Stimulated activated naive B cell treated with anti-CD40 and anti-IgM and Interleukin-4, amounts not matched to agents 10 μg/mL and 1 μg/mL and 100 μg/mL, for 72 hours (primary cell): ENCODE data around the gene SMR3B.

ENCODE experiments used
- ATAC-seq, 2 donors: fragments of 150-1000 bp; cut with Tn5 transposase; replicated peaks; 2 replicates each; pipeline ENCODE4 v1.10.0; 2021; ENCODE audit warnings: moderate library complexity in 1 of 2
- DNase-seq: peaks from one replicate; pipeline ENCODE4 v3.0.0; 2021
- H3K27ac Mint-ChIP-seq: one replicate; pipeline ENCODE4 v1.8.0; 2022; ENCODE audit warnings: mild to moderate bottlenecking, mixed read lengths
- H3K27me3 Mint-ChIP-seq, 2 donors: one replicate each; pipeline ENCODE4 v1.8.0; 2022; ENCODE audit warnings: mixed read lengths in 2 of 2
- H3K36me3 Mint-ChIP-seq, 2 donors: one replicate each; pipeline ENCODE4 v1.8.0; 2022; ENCODE audit warnings: mixed read lengths in 2 of 2, mild to moderate bottlenecking in 1 of 2
- H3K4me1 Mint-ChIP-seq, 2 donors: one replicate each; pipeline ENCODE4 v1.8.0; 2022; ENCODE audit warnings: mixed read lengths in 2 of 2, mild to moderate bottlenecking in 1 of 2
- H3K4me3 Mint-ChIP-seq, 2 donors: one replicate each; pipeline ENCODE4 v1.8.0; 2022; ENCODE audit warnings: mild to moderate bottlenecking in 2 of 2, mixed read lengths in 2 of 2, moderate library complexity in 1 of 2
- H3K9me3 Mint-ChIP-seq, 2 donors: one replicate each; pipeline ENCODE4 v1.8.0; 2022; ENCODE audit warnings: mixed read lengths in 2 of 2, mild to moderate bottlenecking in 1 of 2

Gene SMR3B

DNA sequence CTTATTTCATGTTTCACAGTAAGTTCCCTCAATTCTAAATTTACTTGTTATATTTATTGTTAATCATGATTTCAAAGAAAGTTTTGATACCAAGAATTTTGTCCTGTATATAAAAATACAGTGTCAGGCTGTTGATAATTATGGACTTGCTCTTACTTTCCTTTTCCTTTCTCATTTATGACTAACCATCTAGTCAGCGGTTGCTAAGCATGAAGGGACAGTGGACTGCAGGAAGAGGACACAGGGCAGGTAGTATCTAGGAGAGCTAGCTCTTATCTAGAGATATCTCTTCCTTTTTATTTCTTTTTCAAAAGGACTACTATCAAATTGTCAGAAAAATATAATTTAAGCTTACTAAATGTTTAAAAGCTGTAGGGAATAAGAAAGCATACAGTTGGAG lies 16.4 kb downstream of the SMR3B start:
- Mint-ChIP-seq H3K4me1 (no peaks in the 10 kb centered on the region), H3K27me3 (peaks cover 0 to 3% of the 10 kb centered on the region in 2 donors), H3K9me3 (peaks cover 2 to 7% of the 10 kb centered on the region in 2 donors), H3K27ac (no peak overlapping the region), H3K4me3 (no peak overlapping the region), H3K36me3 (no peaks in the 10 kb centered on the region)
- no peak for ATAC-seq
- no peak for DNase-seq

DNA sequence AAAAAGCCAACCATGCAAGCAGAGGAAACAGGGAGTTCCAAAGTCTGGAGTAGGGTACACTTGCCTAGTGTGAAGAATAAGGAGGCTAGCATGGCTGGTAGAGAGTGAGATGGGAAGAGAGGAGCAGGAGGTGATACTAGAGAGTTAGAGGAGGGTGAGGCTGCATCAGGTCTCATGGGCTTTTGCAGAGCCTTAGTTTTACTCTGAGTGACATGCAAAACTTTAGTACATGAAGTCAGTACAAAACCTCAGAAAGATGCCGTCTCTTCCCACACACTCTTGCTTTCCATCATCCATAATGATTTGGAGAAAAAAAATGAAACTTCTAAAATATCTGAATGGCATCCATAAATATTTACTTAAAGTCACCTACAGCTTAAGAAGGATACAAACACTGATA lies 19.8 kb downstream of the SMR3B start:
- H3K27me3 Mint-ChIP-seq, result peaks cover 0 to 6% of the 10 kb centered on the region in 2 donors
- H3K27ac Mint-ChIP-seq, result no peak overlapping the region
- ATAC-seq (no peak), DNase-seq (no peak)
- no peak overlapping the region for H3K4me3 Mint-ChIP-seq
- H3K4me1 Mint-ChIP-seq, result no peaks in the 10 kb centered on the region
- H3K36me3 Mint-ChIP-seq, result no peaks in the 10 kb centered on the region
- peaks cover 4 to 8% of the 10 kb centered on the region in 2 donors for H3K9me3 Mint-ChIP-seq

DNA sequence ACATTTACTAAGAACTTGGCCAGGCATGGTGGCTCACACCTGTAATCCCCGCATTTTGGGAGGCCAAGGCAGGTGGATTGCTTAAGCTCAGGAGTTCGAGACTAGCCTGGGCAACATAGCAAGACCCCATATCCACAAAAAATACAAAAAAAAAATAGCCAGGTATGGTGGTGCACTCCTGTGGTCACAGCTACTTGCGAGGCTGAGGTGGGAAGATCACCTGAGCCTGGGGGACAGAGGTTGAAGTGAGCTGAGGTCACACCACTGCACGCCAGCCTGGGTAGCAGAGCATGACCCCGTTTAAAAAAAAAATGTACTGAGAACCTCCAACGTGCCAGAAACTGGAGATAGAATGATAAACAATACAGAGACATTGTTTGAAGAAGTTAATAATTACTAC lies 22.8 kb downstream of the SMR3B start:
- no peaks in the 10 kb centered on the region for H3K36me3 Mint-ChIP-seq
- no peak overlapping the region for H3K4me3 Mint-ChIP-seq
- peaks cover 0 to 6% of the 10 kb centered on the region in 2 donors for H3K27me3 Mint-ChIP-seq
- H3K9me3 Mint-ChIP-seq, result peaks cover 6 to 12% of the 10 kb centered on the region in 2 donors
- H3K27ac Mint-ChIP-seq, result no peak overlapping the region
- ATAC-seq (no peak), DNase-seq (no peak)
- H3K4me1 Mint-ChIP-seq, result no peaks in the 10 kb centered on the region

DNA sequence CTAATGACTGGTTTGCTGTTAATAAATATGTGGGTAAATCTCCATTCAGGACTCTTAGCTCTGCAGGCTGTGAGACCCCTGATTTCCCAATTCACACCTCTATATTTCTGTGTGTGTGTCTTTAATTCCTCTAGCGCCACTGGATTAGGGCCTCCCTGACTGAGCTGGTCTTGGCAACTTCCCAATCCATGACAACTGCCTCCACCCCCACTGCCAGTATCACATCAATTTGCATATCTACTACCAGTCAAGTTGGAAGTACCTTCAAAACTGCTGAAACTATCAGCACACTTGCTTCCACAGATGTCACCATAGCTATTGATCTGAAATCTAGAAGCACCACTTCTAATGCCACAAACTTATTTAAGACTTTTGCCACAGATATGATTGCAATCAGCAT lies 42.4 kb downstream of the SMR3B start:
- H3K4me1 Mint-ChIP-seq, result no peaks in the 10 kb centered on the region
- H3K27ac Mint-ChIP-seq, result no peak overlapping the region
- ATAC-seq, result no peak
- no peaks in the 10 kb centered on the region for H3K27me3 Mint-ChIP-seq
- DNase-seq, result no peak
- peaks cover 8% of the 10 kb centered on the region in 2 donors for H3K9me3 Mint-ChIP-seq
- H3K4me3 Mint-ChIP-seq, result no peak overlapping the region
- H3K36me3 Mint-ChIP-seq, result no peaks in the 10 kb centered on the region

DNA sequence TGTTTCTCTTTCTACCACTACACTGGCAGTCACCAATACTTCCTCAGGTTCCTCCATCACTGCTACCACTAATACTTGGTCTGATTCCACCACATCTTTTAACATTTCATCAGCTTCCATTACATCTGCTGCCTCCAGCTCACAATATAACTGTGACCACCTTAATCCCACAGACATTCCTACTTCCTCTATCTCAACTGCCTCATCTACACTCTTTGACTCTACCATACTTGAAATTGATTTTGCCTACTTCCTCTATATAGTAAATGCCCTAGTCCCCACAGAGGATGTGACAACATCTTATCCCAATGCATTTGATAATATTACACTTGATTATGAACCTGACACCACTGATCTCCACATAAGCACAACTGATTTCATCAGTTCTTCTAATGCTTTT lies 43.9 kb downstream of the SMR3B start:
- Mint-ChIP-seq H3K36me3 (no peaks in the 10 kb centered on the region), H3K4me1 (no peaks in the 10 kb centered on the region), H3K4me3 (no peak overlapping the region), H3K27ac (no peak overlapping the region), H3K9me3 (peaks cover 7 to 8% of the 10 kb centered on the region in 2 donors), H3K27me3 (no peaks in the 10 kb centered on the region)
- DNase-seq (no peak), ATAC-seq (peak; percentile 25 to 29)

DNA sequence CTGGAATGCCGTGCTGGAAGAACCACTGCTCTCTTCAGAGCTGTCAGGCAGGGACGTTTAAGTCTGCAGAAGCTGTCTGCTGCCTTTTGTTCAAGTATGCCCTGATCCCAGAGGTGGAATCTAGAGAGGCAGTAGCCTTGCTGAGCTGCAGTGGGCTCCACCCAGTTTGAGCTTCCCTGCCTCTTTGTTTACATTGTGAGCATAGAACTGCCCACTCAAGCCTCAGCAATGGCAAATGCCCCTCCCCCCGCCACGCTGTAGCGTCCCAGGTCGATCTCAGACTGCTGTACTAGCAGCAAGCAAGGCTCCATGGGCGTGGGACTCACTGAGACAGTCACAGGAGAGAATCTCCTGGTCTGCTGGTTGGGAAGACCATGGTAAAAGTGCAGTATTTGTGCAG lies 54.3 kb downstream of the SMR3B start:
- H3K27me3 Mint-ChIP-seq, result peaks cover 0 to 5% of the 10 kb centered on the region in 2 donors
- no peak for ATAC-seq
- peaks cover 3 to 8% of the 10 kb centered on the region in 2 donors for H3K9me3 Mint-ChIP-seq
- no peak for DNase-seq
- H3K4me1 Mint-ChIP-seq, result no peaks in the 10 kb centered on the region
- no peak overlapping the region for H3K4me3 Mint-ChIP-seq
- no peak overlapping the region for H3K27ac Mint-ChIP-seq
- no peaks in the 10 kb centered on the region for H3K36me3 Mint-ChIP-seq
